H1 (cell line): ENCODE measurements around the gene PRPF39.

ENCODE experiments used
- CBX5 ChIP-seq: fragments of 300-800, 300-1000 bp; sonication (generic); IDR thresholded peaks from 2 replicates; pipeline ENCODE4 v1.7.1; 2016; ENCODE audit warnings: antibody characterized with exemption, low read length, low read depth
- CREB1 ChIP-seq: IDR thresholded peaks from 2 replicates; pipeline ENCODE4 v1.6.1; 2012; ENCODE audit warnings: inconsistent platforms
- CTCF ChIP-seq, 3 experiments: IDR thresholded peaks; 1 replicate in 2 of 3; 2 replicates in 1 of 3; pipeline versions ENCODE4 v1.5.1 to v1.6.1; 2011; ENCODE audit warnings: low read length in 3 of 3, mild to moderate bottlenecking in 3 of 3, inconsistent platforms in 2 of 3, low read depth in 1 of 3, moderate library complexity in 1 of 3; ENCODE audit not compliant: insufficient read depth in 1 of 3; ENCODE audit errors: control extremely low read depth in 1 of 3
- EP300 ChIP-seq, 2 experiments: IDR thresholded peaks; 1 replicate in 1 of 2; 2 replicates in 1 of 2; pipeline ENCODE4 v1.6.1; 2011 to 2012; ENCODE audit warnings: low read depth in 2 of 2, low read length in 2 of 2, mild to moderate bottlenecking in 2 of 2, borderline replicate concordance in 1 of 2, inconsistent platforms in 1 of 2, moderate library complexity in 1 of 2
- KDM5A ChIP-seq: fragments of 200-600 bp; IDR thresholded peaks from 2 replicates; pipeline ENCODE4 v1.7.1; 2012; ENCODE audit warnings: mild to moderate bottlenecking, low read length, inconsistent platforms, mixed read lengths
- POLR2A ChIP-seq, 2 experiments: IDR thresholded peaks; 1 replicate in 1 of 2; 2 replicates in 1 of 2; pipeline ENCODE4 v1.6.1; 2011; ENCODE audit warnings: low read depth in 2 of 2, low read length in 2 of 2, mild to moderate bottlenecking in 2 of 2; ENCODE audit errors: control extremely low read depth in 1 of 2
- RNF2 ChIP-seq: fragments of 200-900, 300-1000 bp; sonication (generic); IDR thresholded peaks from 2 replicates; pipeline ENCODE4 v1.7.1; 2016; ENCODE audit warnings: borderline replicate concordance, low read depth, mild to moderate bottlenecking, antibody characterized with exemption, low read length; ENCODE audit not compliant: poor library complexity, severe bottlenecking; ENCODE audit errors: missing control alignments
- SP2 ChIP-seq: IDR thresholded peaks from 2 replicates; pipeline ENCODE4 v1.6.1; 2012; ENCODE audit warnings: mild to moderate bottlenecking, low read length, inconsistent platforms
- ZNF274 ChIP-seq: IDR thresholded peaks from 2 replicates; pipeline ENCODE4 v1.7.0; 2012; ENCODE audit warnings: low read length, borderline replicate concordance; ENCODE audit errors: extremely low read depth
- TF ChIP-seq, protein P1 (sequence below): IDR thresholded peaks from 2 replicates; pipeline ENCODE4 v1.6.1; 2012; ENCODE audit warnings: low read length, inconsistent platforms

- TF ChIP-seq CTCF (IDR thresholded peaks at IDR 0.05; ENCODE audit: control extremely low read depth in 1 of 3, insufficient read depth in 1 of 3, low read depth in 1 of 3, low read length in 3 of 3) (no peak), SP2 (no peak), KDM5A (no peak), CBX5 (no peak), EP300 (IDR thresholded peaks at IDR 0.05; ENCODE audit: borderline replicate concordance in 1 of 2, low read depth in 2 of 2, low read length in 2 of 2) (no peak), POLR2A (IDR thresholded peaks at IDR 0.05; ENCODE audit: control extremely low read depth in 1 of 2, low read depth in 2 of 2, low read length in 2 of 2) (no peak), CREB1 (no peak), ZNF274 (no peak), RNF2 (no peak)
- TF ChIP-seq, protein P1, sequence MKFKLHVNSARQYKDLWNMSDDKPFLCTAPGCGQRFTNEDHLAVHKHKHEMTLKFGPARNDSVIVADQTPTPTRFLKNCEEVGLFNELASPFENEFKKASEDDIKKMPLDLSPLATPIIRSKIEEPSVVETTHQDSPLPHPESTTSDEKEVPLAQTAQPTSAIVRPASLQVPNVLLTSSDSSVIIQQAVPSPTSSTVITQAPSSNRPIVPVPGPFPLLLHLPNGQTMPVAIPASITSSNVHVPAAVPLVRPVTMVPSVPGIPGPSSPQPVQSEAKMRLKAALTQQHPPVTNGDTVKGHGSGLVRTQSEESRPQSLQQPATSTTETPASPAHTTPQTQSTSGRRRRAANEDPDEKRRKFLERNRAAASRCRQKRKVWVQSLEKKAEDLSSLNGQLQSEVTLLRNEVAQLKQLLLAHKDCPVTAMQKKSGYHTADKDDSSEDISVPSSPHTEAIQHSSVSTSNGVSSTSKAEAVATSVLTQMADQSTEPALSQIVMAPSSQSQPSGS = no peak
Observed at GRCh38 chr14:45136399-45136798, 52.5 kb downstream of the PRPF39 start.
